22Rv1 (cell line): Measurements from ENCODE around the gene FN1.
A peak's percentile ranks its signal among the peaks of the same experiment; 100 is the strongest.

ENCODE experiments used
- H3K27ac ChIP-seq: fragments of 450-650 bp; 2 replicates; pipeline ENCODE4 v1.5.1; 2017
- ZFX ChIP-seq: fragments of 450-650 bp; IDR thresholded peaks from 2 replicates; pipeline ENCODE4 v1.6.1; 2017; ENCODE audit warnings: antibody characterized with exemption, borderline replicate concordance
- TF ChIP-seq, protein P1 (sequence below): fragments of 450-650 bp; IDR thresholded peaks from 2 replicates; pipeline ENCODE4 v1.5.1; 2017; ENCODE audit warnings: mild to moderate bottlenecking

Gene FN1

GRCh38 chr2:215399067-215399716 is 36.7 kb downstream of the FN1 start:
- H3K27ac ChIP-seq = no peak overlapping the region
- no peak for TF ChIP-seq ZFX
- TF ChIP-seq, protein P1, sequence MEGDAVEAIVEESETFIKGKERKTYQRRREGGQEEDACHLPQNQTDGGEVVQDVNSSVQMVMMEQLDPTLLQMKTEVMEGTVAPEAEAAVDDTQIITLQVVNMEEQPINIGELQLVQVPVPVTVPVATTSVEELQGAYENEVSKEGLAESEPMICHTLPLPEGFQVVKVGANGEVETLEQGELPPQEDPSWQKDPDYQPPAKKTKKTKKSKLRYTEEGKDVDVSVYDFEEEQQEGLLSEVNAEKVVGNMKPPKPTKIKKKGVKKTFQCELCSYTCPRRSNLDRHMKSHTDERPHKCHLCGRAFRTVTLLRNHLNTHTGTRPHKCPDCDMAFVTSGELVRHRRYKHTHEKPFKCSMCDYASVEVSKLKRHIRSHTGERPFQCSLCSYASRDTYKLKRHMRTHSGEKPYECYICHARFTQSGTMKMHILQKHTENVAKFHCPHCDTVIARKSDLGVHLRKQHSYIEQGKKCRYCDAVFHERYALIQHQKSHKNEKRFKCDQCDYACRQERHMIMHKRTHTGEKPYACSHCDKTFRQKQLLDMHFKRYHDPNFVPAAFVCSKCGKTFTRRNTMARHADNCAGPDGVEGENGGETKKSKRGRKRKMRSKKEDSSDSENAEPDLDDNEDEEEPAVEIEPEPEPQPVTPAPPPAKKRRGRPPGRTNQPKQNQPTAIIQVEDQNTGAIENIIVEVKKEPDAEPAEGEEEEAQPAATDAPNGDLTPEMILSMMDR = no peak

- H3K27ac ChIP-seq = peak overlapping the region; percentile 14; the same call in 1 of the 2 replicates
- TF ChIP-seq, protein P1 = peak; percentile 8; the same call in 1 of the 2 replicates
- no peak for TF ChIP-seq ZFX
Observed at GRCh38 chr2:215397632-215398341, 38.1 kb downstream of the FN1 start.

GRCh38 chr2:215396595-215397313 is 39.1 kb downstream of the FN1 start:
- TF ChIP-seq ZFX = no peak
- TF ChIP-seq, protein P1 = no peak

DNA sequence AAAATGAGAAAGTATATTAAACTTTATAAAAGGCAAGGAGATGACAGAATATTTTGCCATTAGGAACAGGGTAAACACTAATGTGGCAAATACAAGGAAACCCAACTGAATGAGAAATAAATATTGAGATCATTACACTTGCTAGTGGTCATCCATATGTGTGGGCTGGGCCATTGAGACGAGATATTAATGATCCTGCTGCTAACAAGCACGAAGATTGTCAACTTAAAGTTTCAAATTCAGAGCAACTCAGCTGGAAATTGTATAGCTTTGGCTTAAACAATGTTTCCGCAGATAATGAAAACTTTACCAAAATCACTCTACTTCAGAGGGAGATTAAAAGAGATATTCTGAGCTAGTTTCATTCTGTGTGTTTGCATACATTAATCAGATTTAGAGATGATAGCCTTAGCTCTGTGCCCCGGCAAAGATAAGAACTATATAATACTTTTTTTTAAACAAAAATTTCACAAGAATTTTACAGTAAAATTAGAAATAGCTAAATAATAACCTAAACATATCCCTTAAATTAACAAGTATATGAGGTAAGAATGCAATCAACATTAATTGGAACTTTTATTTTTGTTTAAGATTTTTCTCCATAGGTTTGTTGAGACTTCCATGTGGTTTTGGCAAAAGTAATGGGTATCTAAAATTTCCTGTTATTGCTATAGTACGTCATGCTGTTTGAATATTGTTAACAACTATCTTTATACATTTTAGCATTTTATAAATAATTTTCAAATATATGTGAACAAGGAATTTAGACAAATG is 40.0 kb downstream of the FN1 start:
- no peak overlapping the region for H3K27ac ChIP-seq
- TF ChIP-seq ZFX = no peak
- TF ChIP-seq, protein P1 = no peak

More at GRCh38 chr2:215396595-215397313, 39.1 kb downstream of the FN1 start:
- no peak overlapping the region for H3K27ac ChIP-seq

- TF ChIP-seq ZFX = no peak
- TF ChIP-seq, protein P1 = no peak
- H3K27ac ChIP-seq = no peak overlapping the region
Observed at GRCh38 chr2:215394102-215394805, 41.6 kb downstream of the FN1 start.

DNA sequence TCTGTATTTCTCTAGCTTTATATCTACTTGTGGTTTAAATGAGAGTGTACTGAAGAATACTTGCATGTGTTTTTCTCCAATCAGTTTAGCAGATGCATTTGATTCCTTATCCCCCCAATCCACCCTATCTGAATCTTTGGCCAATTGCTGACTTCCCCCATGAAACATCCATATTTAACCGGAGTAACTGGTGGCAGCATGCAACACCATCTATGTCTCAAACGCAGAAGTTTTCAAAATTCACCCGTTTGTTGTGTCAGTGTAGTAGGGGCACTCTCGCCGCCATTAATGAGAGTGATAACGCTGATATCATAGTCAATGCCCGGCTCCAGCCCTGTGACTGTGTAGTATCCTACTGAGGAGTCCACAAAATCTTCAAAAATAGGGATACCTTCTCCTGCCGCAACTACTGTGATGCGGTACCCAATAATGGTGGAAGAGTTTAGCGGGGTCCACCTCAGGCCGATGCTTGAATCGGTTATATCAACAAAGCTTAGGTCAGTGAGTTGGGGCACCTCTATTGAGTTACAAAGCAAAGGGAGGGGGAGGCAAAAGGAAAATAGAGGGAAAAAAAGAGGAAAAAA is 43.1 kb downstream of the FN1 start:
- TF ChIP-seq, protein P1 = no peak
- no peak for TF ChIP-seq ZFX
- H3K27ac ChIP-seq = no peak overlapping the region
